GM12878 (cell line): ENCODE data around the gene LYZ.

ENCODE experiments used
- CEBPB ChIP-seq, 2 experiments: fragments of 150-350 bp in 1 of 2; IDR thresholded peaks; 2 replicates each; pipeline ENCODE4 v1.6.1; 2012 to 2014; ENCODE audit warnings: low read depth in 2 of 2, low read length in 2 of 2, borderline replicate concordance in 1 of 2, inconsistent platforms in 1 of 2
- CTCF ChIP-seq, 3 experiments: IDR thresholded peaks in 2 of 3; conservative IDR thresholded peaks in 1 of 3; 2 replicates each; pipeline ENCODE4 v1.5.1; 2011; ENCODE audit warnings: low read depth in 3 of 3, low read length in 3 of 3, mild to moderate bottlenecking in 3 of 3, control low read depth in 2 of 3, moderate library complexity in 2 of 3, inconsistent platforms in 1 of 3, mixed read lengths in 1 of 3; ENCODE audit not compliant: control insufficient read depth in 2 of 3, insufficient read depth in 1 of 3; ENCODE audit errors: extremely low read depth in 1 of 3
- MXI1 ChIP-seq: fragments of 150-350 bp; IDR thresholded peaks from 2 replicates; pipeline ENCODE4 v1.6.1; 2011; ENCODE audit warnings: low read depth, mild to moderate bottlenecking, inconsistent platforms, low read length, improper control_type of control experiment
- NFXL1 ChIP-seq: fragments of 450-650 bp; IDR thresholded peaks from 2 replicates; pipeline ENCODE4 v1.6.1; 2017; ENCODE audit warnings: antibody characterized with exemption, mild to moderate bottlenecking, borderline replicate concordance
- POLR2A ChIP-seq: IDR thresholded peaks from 2 replicates; pipeline ENCODE4 v1.6.1; 2011; ENCODE audit warnings: low read depth, mild to moderate bottlenecking, low read length
- POLR2AphosphoS5 ChIP-seq: IDR thresholded peaks from 2 replicates; pipeline ENCODE4 v1.6.1; 2011; ENCODE audit warnings: mild to moderate bottlenecking, low read length, inconsistent platforms
- RAD51 ChIP-seq: fragments of 450-650 bp; IDR thresholded peaks from 2 replicates; pipeline ENCODE4 v1.6.1; 2016; ENCODE audit warnings: moderate library complexity, mild to moderate bottlenecking, inconsistent platforms
- YY1 ChIP-seq: IDR thresholded peaks from 2 replicates; pipeline ENCODE4 v1.6.1; 2011; ENCODE audit warnings: low read depth, mild to moderate bottlenecking, low read length

GRCh38 chr12:69360348-69360672 is 12.1 kb downstream of the LYZ start:
- TF ChIP-seq POLR2A = no peak
- TF ChIP-seq YY1 = no peak
- no peak for TF ChIP-seq POLR2AphosphoS5
- TF ChIP-seq RAD51 = no peak
- TF ChIP-seq MXI1 = no peak
- no peak for TF ChIP-seq CEBPB (IDR thresholded peaks at IDR 0.05; ENCODE audit: borderline replicate concordance in 1 of 2, low read depth in 2 of 2, low read length in 2 of 2)
- TF ChIP-seq NFXL1 = no peak
- TF ChIP-seq CTCF (IDR thresholded peaks at IDR 0.05 in 2 of 3, conservative IDR thresholded peaks at IDR 0.05 in 1 of 3; ENCODE audit: control insufficient read depth in 2 of 3, extremely low read depth in 1 of 3, insufficient read depth in 1 of 3, low read depth in 3 of 3, low read length in 3 of 3) = no peak
